NCI-H774 (cell line): ENCODE measurements around the gene ZNF783.
"Not testable (repeated sequence)": the region's sequence is repeated elsewhere in the genome, so short reads cannot be mapped to it uniquely, and the experiment has no call there.

Experiments
- DNase-seq: peaks from one replicate; lab custom pipeline; 2025; lab: John Stamatoyannopoulos, UW

ZNF783 gene

GRCh38 chr7:149261829-149262617 is at the start of gene ZNF783:
TSS of gene ZNF783 (plus strand) at chr7:149262196. CDS start at chr7:149262334, 138 bp downstream.
- peak; percentile 78 for DNase-seq

DNA sequence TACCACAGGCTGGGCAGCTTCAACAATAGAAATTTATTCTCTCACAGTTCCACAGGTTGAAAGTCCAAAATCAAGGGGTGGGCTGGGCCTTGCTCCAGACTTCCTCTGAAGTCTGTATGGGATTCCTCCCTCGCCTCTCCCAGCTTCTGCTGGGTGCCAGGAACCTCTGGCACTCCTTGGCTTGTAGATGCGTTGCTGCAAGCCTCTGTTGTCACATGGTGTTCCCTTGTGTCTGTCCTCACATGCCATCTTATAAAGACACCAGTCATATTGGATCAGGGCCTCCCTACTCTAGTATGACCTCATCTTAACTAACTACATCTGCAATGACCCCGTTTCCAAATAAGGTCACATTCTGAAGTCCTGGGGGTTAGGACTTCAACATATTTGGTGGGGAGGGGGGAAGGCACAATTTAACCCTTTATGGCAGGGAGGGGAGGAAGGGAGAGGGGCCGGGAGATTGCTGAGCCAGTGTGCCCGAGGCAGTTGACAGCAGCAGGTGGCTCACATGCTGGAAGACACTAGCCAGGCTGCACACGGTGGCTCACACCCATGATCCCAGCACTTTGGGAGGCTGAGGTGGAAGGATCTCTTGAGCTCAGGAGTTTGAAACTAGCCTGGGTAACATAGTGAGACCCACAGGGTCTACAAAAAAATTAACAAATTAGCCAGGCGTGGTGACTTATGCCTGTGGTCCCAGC is 47.8 kb upstream of the ZNF783 start:
- no peak for DNase-seq

DNA sequence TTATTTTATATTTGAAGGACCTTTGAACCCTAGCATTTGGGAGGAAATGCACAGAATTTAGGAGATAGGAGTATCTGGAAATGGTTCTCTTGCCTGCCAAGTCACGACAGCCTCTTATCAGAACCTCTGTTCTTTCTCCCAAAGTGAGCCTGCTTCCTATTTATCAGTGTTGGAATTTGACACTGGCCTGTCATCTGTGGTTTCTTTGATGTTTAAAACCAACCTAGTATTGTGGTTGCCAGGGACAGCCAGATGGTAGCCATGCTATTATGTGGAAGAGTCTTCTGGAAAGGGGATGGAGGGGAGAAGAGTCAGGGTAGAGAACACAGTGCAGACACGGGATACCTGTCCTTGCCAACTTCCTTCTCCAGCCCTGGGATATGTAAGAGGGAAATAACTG is 45.6 kb upstream of the ZNF783 start:
- no peak for DNase-seq

DNA sequence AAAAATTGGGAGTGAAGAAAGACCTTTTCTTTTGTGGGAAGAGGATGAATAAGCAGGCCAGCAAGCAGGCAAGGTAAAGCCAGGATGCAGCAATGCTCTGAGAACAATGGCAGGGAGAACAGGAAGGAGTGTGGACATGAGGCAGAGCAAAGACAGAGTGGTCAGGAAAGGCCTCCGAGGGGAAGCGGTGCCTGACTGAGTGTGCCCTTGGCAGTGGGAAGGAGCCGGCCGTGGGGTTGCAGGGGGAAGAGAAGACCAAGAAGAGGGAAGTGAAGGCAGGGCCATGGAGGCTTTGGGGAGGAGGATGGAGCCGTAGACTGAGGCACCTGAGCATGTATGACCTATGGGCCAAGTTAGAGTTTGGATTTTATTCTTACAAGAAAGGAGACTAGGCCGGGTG is 44.4 kb upstream of the ZNF783 start:
- no peak for DNase-seq

GRCh38 chr7:149218469-149219420 is 43.3 kb upstream of the ZNF783 start:
- no peak for DNase-seq

DNA sequence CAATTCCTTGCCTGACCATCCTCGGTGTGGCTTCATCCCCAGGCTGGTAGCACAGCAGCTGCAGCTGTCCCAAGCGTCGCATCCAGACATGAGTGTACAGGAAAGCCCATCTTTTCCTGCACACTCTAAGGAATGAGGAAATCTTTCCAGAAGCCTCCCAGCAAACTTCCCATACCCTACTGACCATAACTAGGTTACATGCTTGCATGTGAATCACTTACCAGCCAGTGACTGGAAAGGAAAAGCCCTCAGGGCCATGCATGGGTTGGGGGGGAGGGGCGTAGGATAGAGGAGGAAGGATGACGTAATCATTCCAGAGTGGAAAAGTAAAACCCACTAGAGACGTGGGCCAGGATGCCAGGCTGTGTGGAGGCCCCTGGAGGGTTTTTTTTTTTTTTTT is 41.5 kb upstream of the ZNF783 start:
- no peak for DNase-seq

DNA sequence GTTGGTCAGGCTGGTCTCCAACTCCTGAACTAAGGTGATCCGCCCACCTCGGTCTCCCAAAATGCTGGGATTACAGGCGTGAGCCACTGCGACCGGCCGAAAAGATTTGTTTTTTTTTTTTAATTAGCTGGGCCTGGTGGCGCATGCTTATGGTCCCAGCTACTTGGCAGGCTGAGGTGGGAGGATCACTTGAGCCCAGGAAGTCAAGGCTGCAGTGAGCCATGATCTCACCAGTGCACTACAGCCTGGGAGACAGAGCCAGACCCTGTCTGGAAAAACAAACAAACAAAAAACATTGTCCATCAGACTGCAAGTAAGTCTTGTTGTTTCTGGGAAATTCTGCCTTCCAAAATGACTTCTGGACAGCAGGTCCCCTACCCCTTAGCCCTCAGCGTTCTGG is 38.8 kb upstream of the ZNF783 start:
- DNase-seq: no peak

DNA sequence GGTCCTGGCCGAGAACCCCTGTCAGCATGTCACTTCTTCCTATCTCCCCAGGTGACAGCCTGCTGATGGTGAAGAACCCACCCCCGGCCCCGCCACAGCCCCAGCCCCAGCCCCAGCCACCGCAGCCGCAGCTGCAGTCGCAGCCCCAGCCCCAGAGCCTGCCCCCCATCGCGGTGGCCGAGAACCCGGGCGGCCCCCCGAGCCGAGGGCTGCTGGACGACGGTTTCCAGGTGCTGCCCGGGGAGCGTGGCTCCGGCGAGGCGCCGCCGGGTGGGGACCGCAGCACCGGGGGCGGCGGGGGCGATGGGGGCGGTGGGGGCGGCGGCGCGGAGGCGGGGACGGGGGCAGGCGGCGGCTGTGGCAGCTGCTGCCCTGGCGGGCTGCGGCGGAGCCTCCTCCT is 38.2 kb upstream of the ZNF783 start:
- no peak for DNase-seq

- no peak for DNase-seq
Measured at GRCh38 chr7:149224352-149224751, 37.6 kb upstream of the ZNF783 start.

DNA sequence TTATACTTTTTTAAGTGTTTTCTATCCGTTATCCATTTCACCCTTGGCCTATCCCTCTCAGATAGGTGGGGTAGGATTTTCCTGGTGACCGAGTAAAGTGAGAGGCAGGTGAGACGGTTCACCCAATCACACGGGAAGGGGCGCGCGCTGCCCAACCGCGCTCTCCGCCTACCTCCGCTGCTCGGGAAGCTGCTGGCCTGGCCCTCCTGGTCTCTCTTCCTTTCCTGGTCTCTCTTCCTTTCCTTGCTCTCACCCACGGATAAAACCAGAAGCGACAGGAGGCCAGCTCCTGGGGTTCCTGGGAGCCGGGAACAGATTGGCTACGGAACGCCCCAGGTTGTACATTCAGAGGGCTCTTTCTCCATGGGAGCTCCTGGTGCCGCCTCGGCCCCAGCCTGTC is 36.9 kb upstream of the ZNF783 start:
- DNase-seq: no peak

GRCh38 chr7:149225656-149226055 is 36.3 kb upstream of the ZNF783 start:
- DNase-seq: no peak

- DNase-seq: not testable (repeated sequence)
Measured at GRCh38 chr7:149226366-149226765, 35.6 kb upstream of the ZNF783 start.

DNA sequence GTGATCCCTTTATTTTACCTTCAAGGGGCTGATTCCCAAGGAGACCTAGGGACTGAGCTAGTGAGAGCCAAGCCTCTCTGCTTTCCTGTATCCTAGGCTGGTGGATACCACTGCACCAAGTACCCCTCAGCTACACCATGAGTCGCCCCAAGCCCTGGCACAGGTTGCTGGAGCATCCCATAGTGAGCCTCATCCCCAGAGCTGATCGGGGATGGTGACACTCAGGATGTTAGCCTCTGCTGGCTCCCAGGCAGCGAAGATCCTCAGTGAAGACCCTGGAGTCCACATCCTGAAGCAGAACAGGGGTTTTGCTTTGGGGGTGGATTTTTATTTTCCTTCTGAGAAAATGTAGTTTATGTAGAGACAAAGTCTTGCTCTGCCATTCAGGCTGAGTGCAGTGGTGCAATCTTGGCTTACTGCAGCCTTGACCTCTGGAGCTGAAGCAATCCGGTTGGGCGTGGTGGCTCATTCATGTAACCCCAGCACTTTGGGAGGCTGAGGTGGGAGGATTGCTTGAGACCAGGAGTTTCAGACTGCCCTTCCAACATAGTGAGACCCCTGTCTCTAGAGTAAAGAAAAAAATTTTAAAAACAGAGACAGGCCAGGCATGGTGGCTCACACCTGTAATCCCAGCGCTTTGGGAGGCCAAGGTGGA is 35.0 kb upstream of the ZNF783 start:
- DNase-seq: no peak

DNA sequence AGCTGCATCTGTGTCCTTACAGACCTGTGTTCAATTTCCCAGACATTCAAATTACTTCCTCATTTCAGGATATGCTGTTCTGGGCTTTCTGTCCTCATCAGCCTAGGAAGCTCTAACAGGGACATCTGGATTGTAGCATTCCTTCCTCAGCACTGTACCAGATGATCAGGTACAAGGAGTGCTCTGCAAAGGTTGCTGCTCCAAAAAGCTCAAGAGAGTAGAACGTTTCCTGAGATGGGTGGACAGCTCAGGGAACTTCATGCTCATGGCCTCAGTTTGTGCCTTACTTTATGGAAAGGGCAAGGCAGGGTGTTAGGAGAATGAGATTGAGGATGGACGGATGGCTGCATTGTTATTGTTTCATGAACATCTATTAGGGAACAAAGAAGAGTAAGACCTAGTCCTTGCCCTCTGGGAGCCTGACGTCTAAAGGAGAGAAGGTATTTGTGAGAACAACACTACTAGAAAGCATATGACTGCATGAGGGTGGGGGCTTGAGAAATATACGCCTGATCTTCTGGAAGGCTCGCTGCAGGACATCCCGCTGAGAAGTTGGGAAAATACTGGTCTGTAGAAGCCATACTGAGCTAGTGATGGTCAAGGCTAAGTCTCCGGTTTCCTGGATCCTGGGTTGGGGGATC is 33.0 kb upstream of the ZNF783 start:
- no peak for DNase-seq

GRCh38 chr7:149229526-149229925 is 32.5 kb upstream of the ZNF783 start:
- no peak for DNase-seq

- no peak for DNase-seq
Measured at GRCh38 chr7:149232362-149232761, 29.6 kb upstream of the ZNF783 start.

- DNase-seq: not testable (repeated sequence)
Measured at GRCh38 chr7:149233655-149234204, 28.3 kb upstream of the ZNF783 start.

GRCh38 chr7:149237502-149237901 is 24.5 kb upstream of the ZNF783 start:
- no peak for DNase-seq

DNA sequence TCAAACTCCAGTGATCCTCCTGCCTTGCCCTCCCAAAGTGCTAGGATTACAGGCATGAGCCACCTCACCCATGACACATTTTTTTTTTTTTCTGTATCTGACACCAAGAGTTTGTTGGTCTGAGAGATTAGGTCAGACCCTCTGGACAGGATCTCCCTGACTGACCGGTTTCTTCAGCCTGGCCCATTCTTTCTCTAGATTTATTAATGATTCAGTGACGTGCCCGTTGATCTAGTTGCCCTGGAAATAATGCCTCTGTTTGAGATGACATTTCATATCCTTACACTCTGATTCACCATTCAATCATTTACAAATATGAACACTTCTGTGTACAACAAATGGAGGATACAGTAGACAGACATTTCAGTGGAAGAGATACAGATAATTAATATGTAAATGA is 23.9 kb upstream of the ZNF783 start:
- no peak for DNase-seq

DNA sequence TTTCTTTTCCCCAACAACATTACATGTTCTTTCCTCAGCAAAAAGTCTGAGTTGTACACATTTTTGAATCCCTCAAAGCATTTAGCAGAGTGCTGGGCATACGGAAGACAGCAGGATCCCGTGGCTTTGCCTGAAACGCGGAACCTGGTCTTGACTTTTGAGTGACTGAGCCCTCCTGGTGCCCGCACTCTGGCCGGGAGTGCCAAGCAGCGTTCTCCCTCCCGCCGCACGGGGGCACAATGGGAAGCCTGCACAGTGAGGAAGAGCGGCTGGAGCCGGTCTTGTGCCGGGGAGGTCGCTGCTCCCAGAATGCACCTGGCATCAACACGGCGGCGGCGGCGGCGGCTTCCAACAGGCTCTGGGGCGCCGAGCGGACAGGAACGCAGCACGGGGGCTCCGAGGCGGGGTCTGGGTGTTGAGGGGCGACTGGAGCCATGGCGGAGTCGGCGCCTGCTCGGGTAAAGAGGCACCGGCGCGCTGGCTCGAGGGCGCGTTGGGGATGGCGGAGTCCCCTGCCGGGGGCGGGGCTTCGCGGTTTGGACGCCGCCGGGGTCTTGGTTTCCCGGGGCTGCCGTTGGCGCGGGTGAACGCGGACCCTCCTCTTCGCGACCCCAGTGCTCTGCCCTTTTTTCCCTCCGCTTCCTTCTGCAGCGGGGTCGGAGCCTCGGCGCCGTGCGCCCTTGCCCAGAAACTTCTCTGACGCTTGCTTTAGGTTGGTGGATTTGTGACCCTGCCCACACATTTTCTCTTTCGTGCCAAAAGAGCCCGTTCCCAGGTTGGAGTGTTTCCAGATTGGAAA is 22.5 kb upstream of the ZNF783 start, which contains the start of gene ZNF212:
ZNF212 (plus strand) TSS at position 307 of the 799 bp plus-strand sequence; CDS start at position 435, 128 bp downstream.
- DNase-seq: peak; percentile 84
